ENCODE measurements around the gene NDUFS3. TPM values are rescaled to one million over a fixed set of nuclear protein-coding genes. Genes with fewer than 3 reads are reported as not detected.
A peak's percentile ranks its signal among the peaks of the same experiment; 100 is the strongest.

The NDUFS3 gene
- total RNA-seq (2014; rRNA removed; shearing (Covaris generic)), result 99.5 and 108 TPM in 2 replicates
- polyA plus RNA-seq (2016; fragmentation: Nextera tagmentation; extraction: Ambion mirVana), result 168 and 185 TPM in 2 replicates
- long read RNA-seq, transcript NDUFS3-201 (7 exons, 958 nt), result major isoform, 97 of 105 reads
- long read RNA-seq, partial matches to known transcripts, result 1 of 105 reads
- long read RNA-seq, other reads (novel, unspliced or antisense), result 7 of 105 reads

DNA sequence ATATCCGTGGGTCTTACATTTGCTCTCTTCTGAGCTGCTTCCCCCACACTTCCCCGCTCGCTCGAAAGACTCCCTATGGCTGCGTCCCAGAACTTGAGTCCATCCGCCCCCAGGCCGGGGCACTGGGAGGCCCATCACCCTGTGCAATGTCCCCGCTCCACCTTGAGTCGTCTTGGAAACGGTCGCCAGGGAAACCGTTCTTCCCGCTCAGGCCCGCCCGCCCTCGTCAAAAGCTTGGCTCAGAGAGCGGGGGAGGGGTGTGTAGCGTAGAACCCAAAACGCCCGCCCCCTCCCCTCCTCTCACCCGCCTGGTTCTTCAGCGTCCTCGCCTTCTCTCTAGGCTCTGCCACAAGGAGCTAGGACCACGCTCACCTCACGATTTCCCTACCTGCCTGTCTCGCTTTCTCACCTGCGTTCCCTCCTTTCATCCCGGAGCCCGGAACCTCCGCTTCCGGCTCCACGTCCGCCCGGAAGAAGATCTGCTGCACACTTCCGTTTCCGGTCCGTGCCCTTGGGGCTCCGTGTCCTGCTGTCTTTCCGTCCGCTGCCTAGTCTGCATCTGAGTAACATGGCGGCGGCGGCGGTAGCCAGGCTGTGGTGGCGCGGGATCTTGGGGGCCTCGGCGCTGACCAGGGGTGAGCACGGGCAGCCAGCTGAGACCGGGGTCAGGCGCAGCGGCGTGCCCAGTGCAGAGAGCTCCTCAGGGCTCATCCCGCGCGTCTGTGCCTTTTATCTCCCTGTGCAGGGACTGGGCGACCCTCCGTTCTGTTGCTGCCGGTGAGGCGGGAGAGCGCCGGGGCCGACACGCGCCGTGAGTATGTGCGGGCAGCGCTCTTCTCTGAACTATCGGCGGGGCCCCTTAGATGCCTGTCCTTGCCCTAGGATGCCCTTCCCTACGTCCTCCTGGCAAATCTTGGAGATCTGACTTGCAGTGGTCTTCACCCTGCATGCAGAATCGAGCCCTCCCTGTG is at the start of gene NDUFS3, which contains the start of gene KBTBD4:
Gene NDUFS3, plus strand, starts transcription at position 551 of the 971 bp plus-strand sequence. Its CDS starts 18 bp downstream, at position 569.
Gene KBTBD4, minus strand, starts transcription at position 447 of the 971 bp plus-strand sequence. Its CDS starts 19 bp downstream, at position 428.
- Histone ChIP-seq H3K27ac (ENCODE audit: low read depth) (peak within 1 kb of the TSS; percentile 99), H3K4me2 (peak within 1 kb of the TSS; percentile 100), H4K20me1 (replicated peaks; ENCODE audit: insufficient read depth) (peaks cover 10% of the 10 kb centered on the region; the same call in 1 of the 2 replicates), H3K9me2 (ENCODE audit: insufficient read depth) (no peaks in the 10 kb centered on the region), H3K36me3 (ENCODE audit: insufficient read depth) (peaks cover 18% of the 10 kb centered on the region), H3K27me3 (ENCODE audit: insufficient read depth) (no peaks in the 10 kb centered on the region), H3K4me3 (peak within 1 kb of the TSS; percentile 84), H3F3A (replicated peaks; ENCODE audit: low read depth) (0 out of 2 replicates have a peak, but pooled peaks cover 9% of the 10 kb centered on the region), H3K79me2 (replicated peaks; ENCODE audit: insufficient read depth) (peaks cover 28% of the 10 kb centered on the region), H2AFZ (peak within 1 kb of the TSS; percentile 94; the same call in 1 of the 2 replicates), H3K4me1 (ENCODE audit: insufficient read depth) (peaks cover 7% of the 10 kb centered on the region)
- Mint-ChIP-seq H3K27me3 (ENCODE audit: insufficient read depth, low read depth, poor library complexity) (peaks cover 4% of the 10 kb centered on the region), H3K9me3 (peaks cover 3% of the 10 kb centered on the region; the same call in 1 of the 3 replicates), H3K4me1 (peaks cover 21% of the 10 kb centered on the region), H3K27ac (peak within 1 kb of the TSS; percentile 99), H3K36me3 (ENCODE audit: low read depth) (peaks cover 78% of the 10 kb centered on the region), H3K4me3 (peak within 1 kb of the TSS; percentile 93)
- TF ChIP-seq POLR2AphosphoS5 (IDR thresholded peaks at IDR 0.05; ENCODE audit: low read depth) (peak; percentile 97), NANOG (IDR thresholded peaks at IDR 0.05; ENCODE audit: borderline replicate concordance) (no peak), CTCF (conservative IDR thresholded peaks at IDR 0.05; ENCODE audit: low read depth in 2 of 2) (no peak), CREB1 (CRISPR knock-in tag; IDR thresholded peaks at IDR 0.05; ENCODE audit: low read depth) (peak; percentile 80), ETS1 (IDR thresholded peaks at IDR 0.05) (peak; percentile 94), JUNB (IDR thresholded peaks at IDR 0.05; ENCODE audit: unreplicated experiment) (no peak), EZH2 (IDR thresholded peaks at IDR 0.05; ENCODE audit: low read depth, unreplicated experiment) (no peak), ZNF462 (CRISPR knock-in tag; IDR thresholded peaks at IDR 0.05) (no peak)
- TF ChIP-seq, protein P1, sequence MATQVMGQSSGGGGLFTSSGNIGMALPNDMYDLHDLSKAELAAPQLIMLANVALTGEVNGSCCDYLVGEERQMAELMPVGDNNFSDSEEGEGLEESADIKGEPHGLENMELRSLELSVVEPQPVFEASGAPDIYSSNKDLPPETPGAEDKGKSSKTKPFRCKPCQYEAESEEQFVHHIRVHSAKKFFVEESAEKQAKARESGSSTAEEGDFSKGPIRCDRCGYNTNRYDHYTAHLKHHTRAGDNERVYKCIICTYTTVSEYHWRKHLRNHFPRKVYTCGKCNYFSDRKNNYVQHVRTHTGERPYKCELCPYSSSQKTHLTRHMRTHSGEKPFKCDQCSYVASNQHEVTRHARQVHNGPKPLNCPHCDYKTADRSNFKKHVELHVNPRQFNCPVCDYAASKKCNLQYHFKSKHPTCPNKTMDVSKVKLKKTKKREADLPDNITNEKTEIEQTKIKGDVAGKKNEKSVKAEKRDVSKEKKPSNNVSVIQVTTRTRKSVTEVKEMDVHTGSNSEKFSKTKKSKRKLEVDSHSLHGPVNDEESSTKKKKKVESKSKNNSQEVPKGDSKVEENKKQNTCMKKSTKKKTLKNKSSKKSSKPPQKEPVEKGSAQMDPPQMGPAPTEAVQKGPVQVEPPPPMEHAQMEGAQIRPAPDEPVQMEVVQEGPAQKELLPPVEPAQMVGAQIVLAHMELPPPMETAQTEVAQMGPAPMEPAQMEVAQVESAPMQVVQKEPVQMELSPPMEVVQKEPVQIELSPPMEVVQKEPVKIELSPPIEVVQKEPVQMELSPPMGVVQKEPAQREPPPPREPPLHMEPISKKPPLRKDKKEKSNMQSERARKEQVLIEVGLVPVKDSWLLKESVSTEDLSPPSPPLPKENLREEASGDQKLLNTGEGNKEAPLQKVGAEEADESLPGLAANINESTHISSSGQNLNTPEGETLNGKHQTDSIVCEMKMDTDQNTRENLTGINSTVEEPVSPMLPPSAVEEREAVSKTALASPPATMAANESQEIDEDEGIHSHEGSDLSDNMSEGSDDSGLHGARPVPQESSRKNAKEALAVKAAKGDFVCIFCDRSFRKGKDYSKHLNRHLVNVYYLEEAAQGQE (IDR thresholded peaks at IDR 0.05; ENCODE audit: unreplicated experiment), result no peak
- ATAC-seq (peak; percentile 92), DNase-seq (ENCODE audit: low spot score) (peak; percentile 97)

All from GM23338 (cell line).